HG03139 (cell line): Measurements from ENCODE around the gene ANO6.
"Not testable (repeated sequence)": the region's sequence is repeated elsewhere in the genome, so short reads cannot be mapped to it uniquely, and the experiment has no call there.

Experiments
- ATAC-seq: cut with Tn5 transposase; IDR thresholded peaks from one replicate; pipeline ENCODE4 v1.9.1; 2021; ENCODE audit not compliant: unreplicated experiment

ANO6 gene

DNA sequence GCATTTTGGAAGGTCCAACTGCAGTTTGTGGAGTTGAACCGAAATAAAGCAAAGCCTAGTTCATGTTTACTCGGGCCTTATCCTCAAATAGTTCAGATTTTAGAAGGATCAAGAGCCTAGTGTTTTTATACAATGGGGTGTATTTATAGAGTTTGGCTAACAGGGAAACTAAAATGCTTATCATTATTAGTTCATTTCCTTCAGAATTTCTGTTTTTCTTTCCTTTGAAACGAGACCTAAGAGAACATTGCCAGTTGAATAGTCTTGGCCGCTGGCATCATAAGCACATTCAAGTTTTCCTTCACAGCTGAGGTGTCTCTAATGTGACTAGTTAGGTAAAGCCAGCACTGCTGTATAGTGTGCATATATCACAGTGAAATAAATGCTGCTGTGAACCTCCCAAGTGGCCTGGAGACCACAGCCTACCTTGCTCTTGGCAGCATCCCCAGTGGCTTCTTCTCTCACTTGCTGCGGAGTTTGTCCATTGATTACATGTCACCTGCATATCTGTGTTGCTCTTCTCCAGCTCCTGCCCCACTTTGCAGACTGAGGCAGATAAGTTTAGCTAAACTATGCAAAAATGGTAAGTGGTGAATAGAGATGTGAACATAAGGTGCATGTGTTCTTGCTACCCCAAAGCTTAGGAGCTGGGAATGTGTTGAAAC lies 88.8 kb downstream of the ANO6 start:
- no peak for ATAC-seq

DNA sequence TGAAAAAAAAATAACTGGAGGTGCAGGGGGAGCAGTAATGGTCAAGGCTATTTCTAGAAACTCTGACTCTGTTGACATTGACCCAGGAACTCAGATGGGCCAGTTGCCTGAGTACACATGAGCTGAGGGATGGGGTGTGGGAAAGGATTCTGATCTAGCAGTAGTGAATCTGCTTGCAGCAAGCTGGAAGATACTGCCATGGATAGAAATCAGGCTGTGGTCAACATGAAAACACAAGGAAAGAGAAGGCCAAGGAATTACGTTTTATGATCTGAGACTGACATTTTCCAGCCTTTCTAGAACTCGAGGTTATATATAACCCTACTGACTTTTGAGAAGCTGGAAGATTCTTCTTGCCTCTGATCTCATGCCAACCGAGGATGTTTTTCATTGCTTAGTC lies 90.0 kb downstream of the ANO6 start:
- ATAC-seq, result no peak

DNA sequence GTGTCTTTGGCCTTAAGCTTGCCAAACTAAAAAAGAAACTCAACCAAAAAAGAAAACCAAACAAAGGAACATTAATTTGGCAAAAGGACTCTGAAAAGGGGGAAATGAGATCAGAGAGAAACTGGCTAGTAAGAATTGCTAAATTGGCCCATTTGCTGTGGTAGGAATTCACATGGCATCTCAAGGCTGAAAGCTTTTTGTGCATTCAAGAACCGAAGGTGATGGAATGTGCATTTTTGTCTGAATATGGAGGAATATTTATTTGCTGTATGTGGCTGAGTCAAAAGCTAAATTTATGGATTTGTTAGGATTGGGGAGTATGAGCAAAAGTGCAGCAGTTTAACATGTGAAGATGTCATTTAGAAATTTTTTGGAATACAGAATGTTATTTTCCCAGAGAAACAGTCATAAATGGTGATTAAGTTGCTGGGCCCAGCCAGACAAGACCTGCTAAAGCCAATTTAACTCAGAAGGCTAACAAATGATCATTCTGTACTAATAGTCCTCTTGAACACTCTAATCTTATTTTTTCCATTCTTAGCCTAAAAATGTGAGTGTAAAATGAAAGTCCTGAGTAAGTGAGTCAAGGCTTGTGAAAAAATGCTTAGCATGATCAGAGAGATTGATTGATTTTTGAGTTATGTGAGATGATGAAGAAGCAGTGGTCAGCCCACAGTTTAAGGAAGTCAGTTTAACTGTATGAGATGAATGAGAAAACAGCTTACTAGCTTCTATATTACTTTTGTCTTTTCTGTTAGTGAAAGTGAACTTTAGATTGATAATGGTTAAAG lies 94.1 kb downstream of the ANO6 start:
- no peak for ATAC-seq

DNA sequence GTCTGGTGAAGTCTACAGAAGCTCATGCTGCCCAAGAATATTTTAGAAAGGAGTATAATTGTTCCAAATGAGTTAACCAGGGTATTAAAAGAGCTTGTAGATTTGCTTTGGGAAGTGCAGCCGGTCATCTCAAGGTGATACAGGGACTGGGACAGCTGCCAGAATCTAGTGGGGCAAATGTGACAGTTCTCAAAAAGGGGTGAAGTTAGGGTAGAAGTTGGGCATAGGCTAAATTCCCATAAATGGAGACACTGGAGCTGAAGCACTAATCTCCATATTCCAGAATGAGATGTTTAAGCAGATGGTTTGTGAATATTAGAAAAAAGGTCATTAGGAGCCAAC lies 94.7 kb downstream of the ANO6 start:
- ATAC-seq, result no peak

DNA sequence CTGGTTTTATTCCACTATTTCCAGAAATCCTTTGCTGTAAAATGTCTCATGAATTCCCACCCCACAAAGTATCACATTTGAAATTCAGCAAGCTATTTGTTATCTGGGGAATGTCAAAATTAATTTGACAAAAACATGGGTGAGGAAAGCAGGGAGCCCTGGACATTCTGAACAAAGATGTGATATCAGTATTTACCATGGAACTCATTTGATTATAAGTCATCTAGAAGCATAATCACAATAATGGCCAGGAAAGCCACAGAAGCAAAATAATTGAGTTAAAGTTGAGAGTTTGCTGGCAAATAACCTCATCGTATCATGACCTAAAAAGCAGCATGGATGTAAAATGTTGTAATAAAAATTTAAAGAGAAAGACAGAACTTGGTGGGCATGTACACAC lies 96.1 kb downstream of the ANO6 start:
- ATAC-seq, result no peak

DNA sequence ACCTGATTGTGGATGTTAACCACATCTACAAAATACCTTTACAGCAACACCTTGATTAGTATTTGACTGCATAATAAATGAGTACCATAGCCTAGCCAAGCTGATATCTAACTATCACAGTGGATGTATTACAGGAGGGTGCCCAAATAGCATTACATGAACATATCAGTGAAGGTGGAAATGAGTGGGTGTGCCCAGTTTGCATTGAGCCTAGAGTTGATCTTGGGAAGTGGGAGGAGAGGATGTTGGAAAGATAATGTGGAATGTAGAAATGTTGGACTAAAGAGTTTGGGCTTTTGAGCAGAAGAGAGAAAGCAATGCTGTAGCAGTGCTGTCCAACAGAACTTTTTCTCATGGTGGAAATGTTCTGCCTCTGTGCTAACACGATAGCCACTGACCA lies 98.9 kb downstream of the ANO6 start:
- ATAC-seq, result no peak

DNA sequence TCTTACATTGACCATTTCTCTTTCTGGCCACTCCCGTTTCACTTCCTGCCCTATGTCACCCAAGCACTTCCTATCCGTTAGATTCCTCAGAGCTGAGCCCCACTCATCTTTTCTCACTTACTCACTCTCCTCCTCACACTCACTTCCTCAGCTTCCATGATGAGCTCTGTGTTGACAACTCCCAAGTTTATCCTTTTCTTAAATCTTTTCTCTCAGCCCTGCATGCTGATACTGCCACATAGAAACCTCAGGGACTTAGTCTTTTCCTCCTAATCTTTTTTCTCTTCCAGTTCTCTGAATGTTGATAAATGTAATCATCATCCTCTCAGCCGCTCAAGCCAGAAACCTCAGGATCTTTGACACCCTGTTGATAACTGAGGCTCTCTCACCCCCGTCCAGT lies 99.6 kb downstream of the ANO6 start:
- no peak for ATAC-seq

GRCh38 chr12:45317261-45317660 lies 101.4 kb downstream of the ANO6 start:
- ATAC-seq, result not testable (repeated sequence)

DNA sequence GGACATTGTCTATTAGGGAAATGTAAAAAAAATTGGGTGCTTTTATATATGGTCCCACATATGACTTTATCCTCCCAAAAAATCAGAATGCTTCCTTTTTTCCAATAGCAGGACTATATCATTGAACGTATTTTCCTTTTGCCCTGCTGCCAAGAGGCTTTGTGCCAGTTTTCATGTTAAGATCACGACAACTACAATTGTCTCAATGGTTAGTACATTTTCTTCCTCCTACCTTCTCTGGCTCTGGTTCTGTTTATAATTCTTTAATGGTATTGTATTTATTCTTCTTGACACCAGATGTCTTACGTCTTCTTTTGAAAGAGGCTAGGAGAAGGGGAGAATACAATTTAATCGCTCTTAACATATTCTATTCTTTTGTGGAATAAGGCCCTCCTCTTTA lies 106.9 kb downstream of the ANO6 start:
- no peak for ATAC-seq

GRCh38 chr12:45324391-45324790 lies 108.5 kb downstream of the ANO6 start:
- no peak for ATAC-seq

DNA sequence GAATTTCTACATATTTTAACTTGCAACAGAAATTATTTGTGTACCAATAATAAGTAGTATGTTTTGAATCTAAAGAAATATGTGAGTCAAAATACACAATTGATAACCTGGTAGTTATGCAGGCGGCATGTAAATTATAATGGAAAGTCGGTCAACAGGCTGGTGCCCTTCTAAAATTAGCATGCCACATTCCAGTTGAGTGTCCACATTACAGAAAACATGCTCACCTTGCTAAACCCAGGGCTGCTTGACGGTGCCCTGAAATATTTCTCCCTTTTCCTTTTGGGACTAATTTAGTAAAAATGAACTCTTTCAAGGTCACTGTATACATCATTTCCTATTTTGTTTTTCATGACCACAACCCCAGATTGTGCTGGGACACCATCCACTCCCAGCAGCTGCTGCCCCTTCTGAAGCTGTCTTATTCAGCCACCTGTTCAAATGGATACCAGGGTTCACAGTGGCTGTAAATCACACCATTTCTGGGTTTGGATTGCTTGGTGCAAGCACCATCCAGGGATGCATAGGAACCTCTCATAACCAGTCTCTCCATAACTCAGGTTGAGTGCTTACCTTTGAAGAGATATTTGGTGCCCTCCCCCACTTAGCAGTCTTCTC lies 110.6 kb downstream of the ANO6 start:
- ATAC-seq, result no peak

GRCh38 chr12:45327823-45328383 lies 112.0 kb downstream of the ANO6 start:
- no peak for ATAC-seq

DNA sequence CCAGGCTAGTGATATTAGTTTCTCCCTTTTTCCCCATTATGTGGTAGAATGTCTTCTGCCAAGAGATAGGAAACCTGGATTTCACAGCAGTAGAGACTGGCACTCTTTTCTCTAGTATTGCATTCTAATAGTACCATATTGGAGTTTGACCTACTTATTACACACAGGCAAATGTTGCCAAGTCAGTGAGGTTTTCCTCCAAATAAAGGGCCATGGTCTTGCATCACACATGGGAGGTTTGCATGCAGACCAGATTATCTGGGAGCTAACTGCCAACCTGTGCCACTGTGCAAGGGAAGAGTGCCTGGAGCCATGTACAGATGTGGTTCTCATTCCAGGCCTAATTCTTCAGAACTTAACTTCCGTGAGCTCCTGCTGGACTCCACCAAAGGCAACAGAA lies 113.3 kb downstream of the ANO6 start:
- no peak for ATAC-seq

- ATAC-seq, result no peak
Observed at GRCh38 chr12:45329702-45330101, 113.8 kb downstream of the ANO6 start.

GRCh38 chr12:45331552-45331951 lies 115.7 kb downstream of the ANO6 start:
- no peak for ATAC-seq

DNA sequence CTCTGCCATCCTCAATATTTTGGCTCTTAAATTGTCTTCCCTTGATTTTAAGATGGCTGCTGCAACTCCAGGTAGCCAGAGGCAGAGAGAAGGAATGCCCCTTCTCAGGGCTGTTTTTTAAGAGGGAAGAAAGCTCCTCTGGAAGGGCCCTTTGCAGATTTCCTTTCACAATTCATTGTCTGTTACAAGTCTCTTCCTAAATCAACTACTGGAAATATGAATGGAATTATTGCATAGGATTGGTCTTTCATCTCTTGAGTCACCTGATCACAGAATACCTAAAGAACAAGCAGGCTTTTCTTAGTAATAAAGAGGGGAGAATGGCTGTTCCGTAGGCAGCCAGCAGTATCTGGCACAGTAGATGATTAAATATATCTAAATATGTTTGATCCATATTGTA lies 118.5 kb downstream of the ANO6 start:
- no peak for ATAC-seq

- ATAC-seq, result no peak
Observed at GRCh38 chr12:45336331-45336730, 120.4 kb downstream of the ANO6 start.

GRCh38 chr12:45336762-45337596 lies 121.1 kb downstream of the ANO6 start:
- ATAC-seq, result no peak

- ATAC-seq, result no peak
Observed at GRCh38 chr12:45337835-45338234, 121.9 kb downstream of the ANO6 start.

GRCh38 chr12:45338272-45338671 lies 122.4 kb downstream of the ANO6 start:
- no peak for ATAC-seq

DNA sequence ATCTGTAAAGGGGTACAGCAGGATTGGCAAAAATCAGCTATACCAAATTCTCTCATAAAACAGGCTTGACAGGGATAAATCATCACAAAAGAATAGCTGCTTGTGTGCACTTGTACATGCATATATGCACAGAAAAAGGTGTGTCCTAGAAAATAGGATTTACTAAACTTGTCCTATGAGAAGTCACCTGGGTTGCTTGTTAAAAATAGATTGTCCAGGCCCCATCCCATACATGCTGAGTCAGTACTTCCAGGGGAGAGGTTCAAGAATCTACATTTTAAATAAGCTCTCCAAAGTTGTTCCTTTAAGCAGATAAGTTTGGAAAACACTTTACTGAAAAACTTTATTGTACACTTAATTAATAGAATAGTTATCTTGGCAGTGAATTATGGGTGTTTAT lies 123.1 kb downstream of the ANO6 start:
- ATAC-seq, result no peak
